HG03460 (cell line): ENCODE measurements around the gene CAT.

ENCODE experiments used
- ATAC-seq: cut with Tn5 transposase; IDR thresholded peaks from one replicate; pipeline ENCODE4 v1.9.1; 2021; ENCODE audit not compliant: unreplicated experiment

CAT gene

GRCh38 chr11:34521265-34521664 lies 82.5 kb downstream of the CAT start:
- no peak for ATAC-seq
